Neural progenitor cell (in vitro differentiated cells): Measurements from ENCODE around the gene MKRN2OS. TPM values are rescaled to one million over a fixed set of nuclear protein-coding genes. Genes with fewer than 3 reads are reported as not detected.

ENCODE experiments used
- DNase-seq: peaks from one replicate; pipeline ENCODE4 v3.0.0-alpha.2; 2016; ENCODE audit warnings: low spot score
- H2AFZ ChIP-seq: fragments of 200-600 bp; sonication (generic); replicated peaks from 2 replicates; pipeline ENCODE4 v1.6.1; 2016; ENCODE audit warnings: antibody characterized with exemption
- H3F3A ChIP-seq: fragments of 200-600 bp; sonication (generic); 2 replicates; pipeline ENCODE4 v1.6.1; 2016; ENCODE audit warnings: antibody characterized with exemption, low read depth
- H3K27ac ChIP-seq: fragments of 200-600 bp; sonication (generic); 2 replicates; pipeline ENCODE4 v1.5.1; 2016; ENCODE audit warnings: mild to moderate bottlenecking
- H3K27me3 ChIP-seq: fragments of 200-600 bp; sonication (generic); 2 replicates; pipeline ENCODE4 v1.6.1; 2016; ENCODE audit warnings: mild to moderate bottlenecking, moderate library complexity
- H3K36me3 ChIP-seq: fragments of 200-600 bp; sonication (generic); 2 replicates; pipeline ENCODE4 v1.5.1; 2016
- H3K4me1 ChIP-seq: fragments of 200-600 bp; sonication (generic); 2 replicates; pipeline ENCODE4 v1.6.1; 2016; ENCODE audit warnings: mixed run types
- H3K4me2 ChIP-seq: fragments of 200-600 bp; sonication (generic); 2 replicates; pipeline ENCODE4 v1.6.1; 2016
- H3K4me3 ChIP-seq: fragments of 200-600 bp; sonication (generic); 2 replicates; pipeline ENCODE4 v1.5.1; 2016
- H3K79me2 ChIP-seq: fragments of 200-600 bp; sonication (generic); 2 replicates; pipeline ENCODE4 v1.6.1; 2016; ENCODE audit warnings: low read depth
- H3K9ac ChIP-seq: fragments of 200-600 bp; sonication (generic); 2 replicates; pipeline ENCODE4 v1.6.1; 2016
- H3K9me3 ChIP-seq: fragments of 200-600 bp; sonication (generic); 2 replicates; pipeline ENCODE4 v1.5.1; 2016; ENCODE audit warnings: low read depth
- H4K20me1 ChIP-seq: fragments of 200-600 bp; sonication (generic); 2 replicates; pipeline ENCODE4 v1.6.1; 2016; ENCODE audit warnings: low read depth
- H3K27ac Mint-ChIP-seq: 3 replicates; pipeline ENCODE4 v1.8.0; 2021; ENCODE audit warnings: mixed read lengths
- H3K27me3 Mint-ChIP-seq: 2 replicates; pipeline ENCODE4 v1.8.0; 2022; ENCODE audit warnings: low read depth, mild to moderate bottlenecking, inconsistent platforms, moderate library complexity, mixed read lengths; ENCODE audit not compliant: insufficient read depth
- H3K36me3 Mint-ChIP-seq: 3 replicates; pipeline ENCODE4 v1.8.0; 2021; ENCODE audit warnings: mixed read lengths
- H3K4me1 Mint-ChIP-seq: 3 replicates; pipeline ENCODE4 v1.8.0; 2021; ENCODE audit warnings: mixed read lengths
- H3K4me3 Mint-ChIP-seq: 3 replicates; pipeline ENCODE4 v1.8.0; 2021; ENCODE audit warnings: mild to moderate bottlenecking, moderate library complexity, mixed read lengths
- H3K9me3 Mint-ChIP-seq: 3 replicates; pipeline ENCODE4 v1.8.0; 2020; ENCODE audit warnings: mixed read lengths
- CTCF ChIP-seq: fragments of 200-600 bp; sonication (generic); IDR thresholded peaks from 2 replicates; pipeline ENCODE4 v1.5.1; 2017; ENCODE audit warnings: antibody characterized with exemption, mild to moderate bottlenecking
- EZH2 ChIP-seq: fragments of 200-600 bp; sonication (generic); IDR thresholded peaks from 2 replicates; pipeline ENCODE4 v1.6.1; 2017; ENCODE audit warnings: antibody characterized with exemption, mild to moderate bottlenecking, moderate library complexity
- EZH2phosphoT487 ChIP-seq: fragments of 200-600 bp; sonication (generic); IDR thresholded peaks from 2 replicates; pipeline ENCODE4 v1.6.1; 2017; ENCODE audit warnings: antibody characterized with exemption
- total RNA-seq: library from RNA; depleted of rRNA; stranded (reverse); fragments of >200 nt; gene quantifications from 2 replicates; pipeline ENCODE4 v1.2.3, GENCODE V29; 2015; ENCODE audit warnings: low replicate concordance

Gene MKRN2OS
- total RNA-seq, 1 donor from 2014 or later: not detected

- Mint-ChIP-seq H3K27ac (no peak overlapping the region), H3K9me3 (no peaks in the 10 kb centered on the region), H3K4me1 (no peaks in the 10 kb centered on the region), H3K36me3 (peaks cover 21% of the 10 kb centered on the region), H3K4me3 (no peak overlapping the region), H3K27me3 (peaks cover 2% of the 10 kb centered on the region)
- Histone ChIP-seq H3K4me3 (no peak overlapping the region), H3K27me3 (no peaks in the 10 kb centered on the region), H3K79me2 (no peaks in the 10 kb centered on the region), H3K36me3 (peaks cover 3% of the 10 kb centered on the region), H3F3A (no peaks in the 10 kb centered on the region), H3K4me2 (no peak overlapping the region), H3K4me1 (no peaks in the 10 kb centered on the region), H3K27ac (no peak overlapping the region), H2AFZ (no peak overlapping the region), H3K9ac (no peak overlapping the region), H4K20me1 (no peaks in the 10 kb centered on the region), H3K9me3 (no peaks in the 10 kb centered on the region)
- TF ChIP-seq EZH2phosphoT487 (no peak), EZH2 (no peak), CTCF (no peak)
- no peak for DNase-seq
Observed at GRCh38 chr3:12518261-12519028, 26.9 kb downstream of the MKRN2OS start.

- DNase-seq: no peak
- TF ChIP-seq EZH2phosphoT487 (no peak), EZH2 (no peak), CTCF (no peak)
- Mint-ChIP-seq H3K9me3 (no peaks in the 10 kb centered on the region), H3K4me3 (no peak overlapping the region), H3K4me1 (no peaks in the 10 kb centered on the region), H3K27me3 (peaks cover 2% of the 10 kb centered on the region), H3K36me3 (peaks cover 21% of the 10 kb centered on the region), H3K27ac (no peak overlapping the region)
- no peaks in the 10 kb centered on the region for H3F3A ChIP-seq
- no peak overlapping the region for H3K4me2 ChIP-seq
- no peaks in the 10 kb centered on the region for H3K79me2 ChIP-seq
- no peaks in the 10 kb centered on the region for H3K9me3 ChIP-seq
- H3K27ac ChIP-seq: no peak overlapping the region
- no peak overlapping the region for H2AFZ ChIP-seq
- H3K27me3 ChIP-seq: no peaks in the 10 kb centered on the region
- H3K9ac ChIP-seq: no peak overlapping the region
- H3K4me1 ChIP-seq: no peaks in the 10 kb centered on the region
- peaks cover 3% of the 10 kb centered on the region for H3K36me3 ChIP-seq
- H3K4me3 ChIP-seq: no peak overlapping the region
- H4K20me1 ChIP-seq: no peaks in the 10 kb centered on the region
Observed at GRCh38 chr3:12516873-12517272, 28.4 kb downstream of the MKRN2OS start.

GRCh38 chr3:12515631-12516030 is 29.7 kb downstream of the MKRN2OS start:
- TF ChIP-seq EZH2 (no peak), EZH2phosphoT487 (no peak), CTCF (no peak)
- Histone ChIP-seq H2AFZ (no peak overlapping the region), H3K36me3 (no peaks in the 10 kb centered on the region), H3K27ac (no peak overlapping the region), H4K20me1 (no peaks in the 10 kb centered on the region), H3K9ac (no peak overlapping the region), H3K4me2 (no peak overlapping the region), H3K4me3 (no peak overlapping the region), H3K27me3 (no peaks in the 10 kb centered on the region), H3K79me2 (no peaks in the 10 kb centered on the region), H3K4me1 (peaks cover 6% of the 10 kb centered on the region), H3K9me3 (no peaks in the 10 kb centered on the region), H3F3A (no peaks in the 10 kb centered on the region)
- Mint-ChIP-seq H3K36me3 (peaks cover 16% of the 10 kb centered on the region), H3K27me3 (no peaks in the 10 kb centered on the region), H3K4me3 (no peak overlapping the region), H3K27ac (no peak overlapping the region), H3K4me1 (no peaks in the 10 kb centered on the region), H3K9me3 (no peaks in the 10 kb centered on the region)
- no peak for DNase-seq
